Activated naive CD4-positive, alpha-beta T cell treated with anti-CD3 and anti-CD28 coated beads for 36 hours (primary cell): ENCODE measurements around the gene ELP2. TPM values are rescaled to one million over a fixed set of nuclear protein-coding genes. Genes with fewer than 3 reads are reported as not detected.
"Not testable (repeated sequence)": the region's sequence is repeated elsewhere in the genome, so short reads cannot be mapped to it uniquely, and the experiment has no call there.

Experiments used
- CTCF ChIA-PET: fragments of 350-600 bp; sonication (Branson Sonifier 250); formaldehyde crosslinking; loops from one replicate; lab custom pipeline; 2021; ENCODE audit warnings: antibody characterized with exemption; lab: Charles Lee
- DNase-seq: peaks from one replicate; pipeline ENCODE4 v3.0.0-alpha.2; 2020
- H3K27ac Mint-ChIP-seq: one replicate; pipeline ENCODE4 v1.8.0; 2021; ENCODE audit warnings: mild to moderate bottlenecking, mixed read lengths
- H3K27me3 Mint-ChIP-seq: one replicate; pipeline ENCODE4 v1.8.0; 2021; ENCODE audit warnings: low read depth, mixed read lengths
- H3K36me3 Mint-ChIP-seq: one replicate; pipeline ENCODE4 v1.8.0; 2021; ENCODE audit warnings: low read depth, mixed read lengths
- H3K4me1 Mint-ChIP-seq: one replicate; pipeline ENCODE4 v1.8.0; 2021; ENCODE audit warnings: low read depth, mixed read lengths
- H3K4me3 Mint-ChIP-seq: one replicate; pipeline ENCODE4 v1.8.0; 2021; ENCODE audit warnings: mild to moderate bottlenecking, moderate library complexity, mixed read lengths
- H3K9me3 Mint-ChIP-seq: one replicate; pipeline ENCODE4 v1.8.0; 2021; ENCODE audit warnings: mixed read lengths
- intact Hi-C: fragments of 100-400 bp; cut with micrococcal nuclease; formaldehyde crosslinking; loops from one replicate; pipeline ENCODE4 v1.15.1; 2023
- total RNA-seq, 2 experiments: library from RNA; stranded (reverse); gene quantifications; one replicate each; pipeline ENCODE4 v1.2.3, GENCODE V29; 2021

Gene ELP2
- total RNA-seq, 2 experiments from 2014 or later: 90.1 to 92.0 TPM

- no peaks in the 10 kb centered on the region for H3K36me3 Mint-ChIP-seq
- peaks cover 2% of the 10 kb centered on the region for H3K27me3 Mint-ChIP-seq
- H3K4me3 Mint-ChIP-seq: no peak overlapping the region
- intact Hi-C loops: no loop called here
- H3K27ac Mint-ChIP-seq: no peak overlapping the region
- CTCF ChIA-PET: interaction anchor here (0.6 kb wide), 1 partner anchor 10 kb away, joined by 3 read pairs; no protein-coding TSS in a partner anchor
- no peaks in the 10 kb centered on the region for H3K9me3 Mint-ChIP-seq
- no peaks in the 10 kb centered on the region for H3K4me1 Mint-ChIP-seq
- no peak for DNase-seq
Observed at GRCh38 chr18:36195427-36196122, 65.9 kb downstream of the ELP2 start.

GRCh38 chr18:36196238-36196995 lies 66.7 kb downstream of the ELP2 start:
- no peak for DNase-seq
- intact Hi-C loops: no loop called here
- Mint-ChIP-seq H3K27me3 (no peaks in the 10 kb centered on the region), H3K36me3 (no peaks in the 10 kb centered on the region), H3K4me3 (no peak overlapping the region), H3K4me1 (no peaks in the 10 kb centered on the region), H3K9me3 (no peaks in the 10 kb centered on the region), H3K27ac (no peak overlapping the region)
- CTCF ChIA-PET: no interaction called here

DNA sequence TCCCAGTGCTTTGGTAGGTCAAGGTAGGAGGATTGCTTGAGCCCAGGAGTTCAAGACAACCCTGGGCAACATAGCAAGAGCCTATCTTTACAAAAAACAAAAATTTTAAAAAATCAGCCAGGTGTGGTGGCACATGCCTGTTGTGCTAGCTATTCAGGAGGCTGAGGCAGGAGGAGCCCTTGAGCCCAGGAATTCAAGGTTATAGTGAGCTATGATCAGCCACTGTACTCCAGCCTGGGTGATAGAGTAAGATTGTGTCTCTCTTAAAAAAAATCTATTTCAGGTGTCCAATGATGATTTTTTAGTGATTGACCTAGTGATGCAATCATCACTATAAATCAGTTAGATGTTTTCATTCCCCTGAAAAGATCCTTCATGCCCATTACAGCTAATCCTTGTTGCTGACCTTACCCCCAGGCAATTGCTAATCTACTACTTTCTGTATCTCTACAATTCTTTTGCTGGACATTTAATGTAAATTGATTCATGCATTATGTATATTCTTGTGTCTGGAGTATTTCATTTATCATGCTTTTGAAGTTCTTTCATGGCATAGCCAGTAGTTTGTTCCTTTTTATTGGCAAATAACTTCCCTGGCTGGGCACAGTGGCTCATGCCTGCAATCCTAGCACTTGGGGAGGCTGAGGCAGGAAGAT lies 67.9 kb downstream of the ELP2 start:
- Mint-ChIP-seq H3K27me3 (no peaks in the 10 kb centered on the region), H3K27ac (no peak overlapping the region), H3K4me1 (no peaks in the 10 kb centered on the region), H3K36me3 (no peaks in the 10 kb centered on the region), H3K9me3 (no peaks in the 10 kb centered on the region), H3K4me3 (no peak overlapping the region)
- DNase-seq: no peak
- intact Hi-C loops: no loop called here
- CTCF ChIA-PET: no interaction called here

GRCh38 chr18:36199691-36200295 lies 70.1 kb downstream of the ELP2 start:
- Mint-ChIP-seq H3K27ac (no peak overlapping the region), H3K4me1 (no peaks in the 10 kb centered on the region), H3K4me3 (no peak overlapping the region), H3K9me3 (no peaks in the 10 kb centered on the region), H3K27me3 (no peaks in the 10 kb centered on the region), H3K36me3 (no peaks in the 10 kb centered on the region)
- no peak for DNase-seq
- intact Hi-C loops: no loop called here
- CTCF ChIA-PET: no interaction called here

GRCh38 chr18:36200354-36200771 lies 70.7 kb downstream of the ELP2 start:
- CTCF ChIA-PET: no interaction called here
- Mint-ChIP-seq H3K27me3 (no peaks in the 10 kb centered on the region), H3K4me1 (no peaks in the 10 kb centered on the region), H3K27ac (no peak overlapping the region), H3K9me3 (no peaks in the 10 kb centered on the region), H3K4me3 (no peak overlapping the region), H3K36me3 (no peaks in the 10 kb centered on the region)
- DNase-seq: no peak
- intact Hi-C loops: no loop called here

DNA sequence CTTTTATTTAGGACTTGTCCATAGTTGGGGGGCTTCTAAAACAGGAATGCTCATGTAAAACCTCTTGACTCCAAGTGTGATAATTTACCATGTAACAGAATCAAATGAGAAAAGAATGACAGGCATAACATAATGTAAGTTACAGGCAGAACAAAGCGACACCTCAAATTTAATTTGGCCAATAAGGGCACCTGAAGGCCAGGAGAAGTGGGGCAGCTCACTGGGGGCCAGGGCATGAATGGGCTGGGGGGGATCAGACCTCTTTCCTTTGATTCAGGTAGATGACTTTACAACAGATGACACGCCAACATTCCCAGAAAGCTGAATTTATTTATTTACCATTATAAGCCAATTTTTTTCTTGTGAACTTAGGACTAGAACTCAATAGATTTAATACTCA lies 72.1 kb downstream of the ELP2 start:
- no peak for DNase-seq
- CTCF ChIA-PET: interaction anchor here (0.6 kb wide), 1 partner anchor 188 kb away, joined by 5 read pairs; no protein-coding TSS in a partner anchor
- H3K4me1 Mint-ChIP-seq: no peaks in the 10 kb centered on the region
- H3K4me3 Mint-ChIP-seq: no peak overlapping the region
- no peaks in the 10 kb centered on the region for H3K36me3 Mint-ChIP-seq
- intact Hi-C loops: no loop called here
- no peaks in the 10 kb centered on the region for H3K27me3 Mint-ChIP-seq
- H3K27ac Mint-ChIP-seq: no peak overlapping the region
- no peaks in the 10 kb centered on the region for H3K9me3 Mint-ChIP-seq

DNA sequence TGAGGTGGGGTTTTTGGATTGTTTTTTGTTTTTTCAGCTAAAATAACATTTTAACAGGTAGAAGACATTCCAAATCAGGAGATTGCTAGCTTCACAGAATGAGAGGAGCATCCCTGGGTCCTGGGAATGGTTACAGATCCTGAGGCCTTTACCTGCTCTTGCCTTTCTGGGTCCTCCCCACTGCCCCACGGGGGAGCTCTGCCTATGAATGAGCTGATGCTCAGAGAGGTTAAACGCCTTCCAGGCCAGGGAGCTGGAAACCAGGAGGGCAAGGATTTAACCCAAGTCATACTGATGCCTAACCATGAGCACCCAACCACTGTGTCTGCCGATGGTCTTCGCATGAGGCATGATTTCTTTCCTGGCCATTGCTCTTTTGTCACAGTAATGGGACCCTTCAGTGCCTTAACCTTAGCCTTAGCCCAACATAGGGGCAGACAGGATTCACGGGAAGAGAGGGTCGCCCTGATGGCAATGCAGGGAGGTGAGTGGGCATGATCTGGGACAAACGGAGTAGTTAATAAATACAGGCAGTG lies 73.7 kb downstream of the ELP2 start:
- Mint-ChIP-seq H3K27ac (no peak overlapping the region), H3K9me3 (peaks cover 4% of the 10 kb centered on the region), H3K4me1 (no peaks in the 10 kb centered on the region), H3K36me3 (no peaks in the 10 kb centered on the region), H3K4me3 (no peak overlapping the region), H3K27me3 (no peaks in the 10 kb centered on the region)
- CTCF ChIA-PET: no interaction called here
- intact Hi-C loops: no loop called here
- no peak for DNase-seq

DNA sequence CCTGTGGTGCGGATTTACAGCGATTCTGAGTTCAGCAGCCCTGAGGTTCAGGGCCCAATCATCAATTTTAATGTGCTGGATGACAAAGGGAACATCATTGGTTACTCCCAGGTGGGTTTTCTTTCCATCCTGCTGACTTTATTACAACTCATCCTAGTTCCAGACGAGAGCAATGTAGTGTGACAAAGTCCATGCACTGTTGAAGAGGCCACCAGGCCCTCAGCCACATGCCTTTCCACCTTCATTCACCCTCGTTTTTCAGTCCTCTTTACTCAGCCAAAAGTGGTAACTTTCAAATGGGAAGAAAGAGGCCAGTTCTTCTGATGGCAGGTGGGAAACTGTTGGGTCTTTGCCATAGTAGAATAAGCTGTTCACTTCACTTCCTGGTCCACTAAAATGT lies 75.5 kb downstream of the ELP2 start:
- Mint-ChIP-seq H3K36me3 (no peaks in the 10 kb centered on the region), H3K27ac (no peak overlapping the region), H3K4me3 (no peak overlapping the region), H3K27me3 (no peaks in the 10 kb centered on the region), H3K4me1 (no peaks in the 10 kb centered on the region), H3K9me3 (peaks cover 6% of the 10 kb centered on the region)
- DNase-seq: no peak
- intact Hi-C loops: no loop called here
- CTCF ChIA-PET: no interaction called here

- H3K4me1 Mint-ChIP-seq: no peaks in the 10 kb centered on the region
- CTCF ChIA-PET: no interaction called here
- no peak overlapping the region for H3K27ac Mint-ChIP-seq
- intact Hi-C loops: no loop called here
- no peak for DNase-seq
- H3K36me3 Mint-ChIP-seq: no peaks in the 10 kb centered on the region
- H3K9me3 Mint-ChIP-seq: peaks cover 6% of the 10 kb centered on the region
- H3K27me3 Mint-ChIP-seq: no peaks in the 10 kb centered on the region
- no peak overlapping the region for H3K4me3 Mint-ChIP-seq
Observed at GRCh38 chr18:36207303-36207702, 77.6 kb downstream of the ELP2 start.

DNA sequence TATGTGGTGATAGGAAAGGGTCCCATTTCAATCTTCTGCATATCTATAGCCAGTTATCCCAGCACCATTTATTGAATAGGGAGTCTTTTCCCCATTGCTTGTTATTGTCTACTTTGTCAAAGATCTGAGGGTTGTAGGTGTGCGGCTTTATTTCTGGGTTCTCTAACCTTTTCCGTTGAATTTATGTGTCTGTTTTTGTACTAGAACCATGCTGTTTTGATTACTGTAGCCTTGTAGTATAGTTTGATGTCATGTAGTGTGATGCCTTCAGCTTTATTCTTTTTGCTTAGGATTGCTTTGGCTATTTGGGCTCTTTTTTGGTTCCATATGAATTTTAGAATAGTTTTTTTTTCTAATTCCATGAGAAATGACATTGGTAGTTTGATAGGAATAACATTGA lies 78.3 kb downstream of the ELP2 start:
- H3K27me3 Mint-ChIP-seq, H3K4me1 Mint-ChIP-seq, H3K4me3 Mint-ChIP-seq, H3K9me3 Mint-ChIP-seq, intact Hi-C loops, CTCF ChIA-PET, H3K27ac Mint-ChIP-seq, DNase-seq, H3K36me3 Mint-ChIP-seq: not testable (repeated sequence)

DNA sequence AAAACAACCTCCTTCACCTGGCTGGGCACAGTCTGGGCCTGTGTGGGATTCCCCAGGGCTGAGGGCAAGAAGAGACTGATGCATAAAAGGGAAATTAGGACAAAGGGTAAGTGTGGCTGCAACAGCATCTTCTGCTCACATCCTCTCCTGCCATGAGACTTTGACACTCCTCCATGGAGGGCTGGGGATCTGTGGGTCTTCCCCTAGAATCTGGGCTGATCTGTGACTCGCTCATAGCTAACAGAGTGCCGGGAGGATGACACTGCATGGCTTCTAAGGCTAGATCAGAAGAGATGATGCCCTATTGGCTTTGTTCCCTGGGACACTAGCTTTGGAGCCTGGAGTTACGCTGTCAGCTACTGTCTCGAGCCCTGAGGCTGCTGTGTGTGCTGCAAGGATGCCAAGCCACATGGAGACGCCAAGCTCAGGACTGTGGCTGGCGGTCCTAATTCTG lies 81.9 kb downstream of the ELP2 start:
- Mint-ChIP-seq H3K36me3 (no peaks in the 10 kb centered on the region), H3K27ac (no peak overlapping the region), H3K27me3 (no peaks in the 10 kb centered on the region), H3K4me1 (no peaks in the 10 kb centered on the region), H3K4me3 (no peak overlapping the region), H3K9me3 (peaks cover 6% of the 10 kb centered on the region)
- intact Hi-C loops: no loop called here
- CTCF ChIA-PET: no interaction called here
- DNase-seq: no peak
